CD4-positive, alpha-beta T cell treated with Interleukin-4 for 1 hour (primary cell): ENCODE results near the gene FASTKD2.

ENCODE experiments used
- DNase-seq, 2 donors: peaks; one replicate each; pipeline ENCODE4 v3.0.0-alpha.2; 2020 to 2022

FASTKD2 gene

DNA sequence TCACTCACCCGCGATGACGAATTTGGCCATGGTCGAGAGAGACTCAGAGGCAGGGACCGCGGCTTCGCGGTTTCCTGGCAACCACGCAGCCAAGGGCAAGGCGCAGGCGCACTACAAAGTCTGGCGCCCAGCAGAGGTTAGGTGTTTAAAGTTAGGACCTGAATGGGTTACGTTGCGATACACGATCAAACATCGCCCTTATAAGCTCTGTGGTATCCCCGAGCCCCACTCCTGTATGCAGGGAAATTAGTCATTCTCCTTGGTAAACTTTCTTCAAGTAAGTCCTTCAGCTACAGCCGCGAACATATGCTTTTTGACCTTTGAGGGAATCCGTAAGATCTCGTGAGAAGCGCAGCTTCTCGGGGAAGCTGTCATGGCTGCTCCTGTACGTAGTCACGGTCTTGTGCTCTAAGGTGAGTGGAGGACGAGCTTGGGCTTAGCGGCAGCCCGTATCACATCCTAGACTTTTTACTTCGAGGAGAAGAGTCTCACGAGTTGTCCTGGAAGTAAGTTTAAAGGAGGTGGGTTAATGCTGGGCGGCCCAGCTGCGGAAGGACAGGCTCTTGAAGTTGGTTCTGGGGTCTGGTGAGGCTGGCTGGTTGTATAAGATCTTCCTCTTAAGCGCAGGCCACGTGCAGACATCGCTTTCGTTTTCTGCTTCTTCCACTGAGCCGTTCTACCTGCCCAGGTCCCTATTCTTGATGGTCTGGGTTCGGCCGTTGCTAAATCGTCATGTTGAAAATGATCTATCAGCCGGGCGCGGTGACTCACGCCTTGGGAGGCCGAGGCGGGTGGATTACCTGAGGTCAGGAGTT, at the start of gene FASTKD2, which contains the start of gene MDH1B:
Gene FASTKD2 (plus strand): TSS at position 365 of the 815 bp plus-strand sequence. CDS start 1,088 bp downstream, outside the sequence.
Gene MDH1B (minus strand): TSS at position 87 of the 815 bp plus-strand sequence. CDS start 57 bp downstream, at position 30.
- DNase-seq = peak; percentile 89 to 93

DNA sequence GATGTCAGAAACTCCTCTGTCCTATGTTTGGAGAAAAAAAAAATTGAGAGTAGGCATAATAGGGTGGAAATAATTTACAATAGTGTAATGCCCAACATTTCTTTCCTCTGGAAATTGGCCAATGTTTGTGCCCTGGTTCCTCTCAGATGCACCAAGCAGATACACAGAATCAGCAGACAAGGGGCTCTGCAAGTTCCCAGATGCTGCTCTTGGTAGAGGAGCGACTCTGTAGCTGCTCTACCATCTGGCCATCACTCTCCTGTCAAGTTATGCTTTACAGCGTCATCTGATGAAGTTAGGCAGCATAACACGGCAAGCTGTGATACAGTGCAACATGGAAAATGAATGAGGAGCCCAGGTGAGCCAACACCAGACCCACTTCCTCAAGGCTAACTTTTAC, 48.8 kb upstream of the FASTKD2 start:
- no peak for DNase-seq

DNA sequence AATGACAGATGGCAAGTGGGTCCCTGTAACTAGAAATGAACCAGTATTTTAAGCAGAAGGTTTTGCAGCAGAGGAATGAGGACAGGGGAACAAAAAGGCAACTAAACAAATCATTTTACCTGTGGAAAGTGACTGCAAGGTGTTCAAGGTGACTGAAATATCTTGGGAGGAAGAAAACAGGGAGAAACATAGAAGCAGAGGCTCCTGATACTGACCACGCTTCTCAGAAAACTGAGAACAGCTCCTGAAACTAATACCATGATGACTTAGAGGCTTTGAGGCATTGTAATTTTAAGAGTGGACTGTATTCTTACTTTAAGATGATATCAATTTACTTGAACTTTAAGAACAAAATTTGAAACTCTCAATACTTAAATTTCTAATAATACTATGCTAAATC, 47.1 kb upstream of the FASTKD2 start, which contains the start of gene DYTN:
Gene DYTN (minus strand): TSS at position 101 of the 400 bp plus-strand sequence. CDS start 117 bp downstream, outside the sequence.
- no peak for DNase-seq

DNA sequence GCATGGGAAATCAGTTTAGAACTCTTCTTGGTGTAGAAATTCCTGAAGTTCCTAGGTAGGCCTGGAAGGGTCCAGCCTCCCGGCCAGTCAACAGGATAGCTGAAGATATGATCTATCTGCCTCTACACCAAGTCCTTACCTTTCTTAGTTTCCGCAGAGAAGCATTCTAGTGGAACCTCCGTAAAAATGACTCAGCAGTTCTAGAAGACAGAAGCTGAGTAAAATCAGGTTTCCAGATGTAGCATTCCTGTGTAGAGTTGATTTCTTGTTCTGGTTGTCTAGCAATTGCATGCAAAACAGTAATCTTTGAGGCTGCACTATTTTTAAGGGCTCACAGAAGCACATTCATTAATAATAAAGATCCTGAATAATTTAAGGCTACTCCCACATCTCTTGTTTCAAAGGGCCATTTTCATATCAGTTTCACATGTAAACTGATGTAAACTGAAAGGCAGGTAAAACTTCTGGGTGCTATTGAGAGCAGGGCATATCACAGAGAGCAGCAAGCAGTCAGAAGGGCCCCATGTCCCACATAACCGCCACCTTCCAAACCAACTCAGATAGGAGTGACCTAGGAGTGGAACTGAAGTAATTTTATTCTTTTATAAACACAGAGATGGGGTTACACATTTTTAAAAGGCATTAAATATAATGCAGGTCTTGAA, 44.0 kb upstream of the FASTKD2 start:
- no peak for DNase-seq

DNA sequence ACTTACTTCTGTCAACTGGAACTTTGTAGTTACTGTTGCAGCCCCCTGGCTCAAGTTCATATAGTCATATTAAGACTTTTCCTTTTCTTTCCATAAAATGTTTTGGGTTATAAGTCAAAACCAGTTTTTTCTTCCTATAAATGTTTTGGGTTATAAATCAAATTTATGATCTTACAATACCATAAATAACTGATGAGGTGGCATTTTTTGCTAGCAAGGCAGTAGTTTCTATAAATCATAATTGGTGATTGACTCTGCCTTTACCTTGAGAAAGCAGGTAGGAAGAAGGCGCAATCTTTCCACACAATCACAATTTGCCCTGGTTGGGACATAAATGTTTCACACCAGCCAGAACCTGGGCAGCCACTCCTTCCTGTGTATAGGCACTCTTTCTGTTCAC, 42.1 kb upstream of the FASTKD2 start:
- no peak for DNase-seq

DNA sequence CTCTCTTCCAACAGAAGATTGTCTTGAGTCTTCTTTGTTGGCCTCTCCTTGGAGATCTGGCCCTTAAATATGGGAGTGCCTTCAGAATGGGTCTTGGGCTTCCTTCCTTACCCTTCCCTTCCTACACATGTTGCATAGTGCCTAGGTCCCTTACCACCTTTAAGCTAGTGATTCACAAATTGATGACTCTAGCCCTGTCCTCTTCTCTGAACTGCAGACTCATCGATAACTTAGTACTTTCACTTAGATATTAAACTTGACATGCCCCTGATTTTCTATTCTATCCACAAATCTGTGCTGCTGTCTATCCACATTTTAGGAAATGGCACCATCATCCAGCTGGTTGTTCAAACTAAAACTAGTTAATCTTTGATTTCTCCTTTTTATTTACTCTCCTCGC, 38.1 kb upstream of the FASTKD2 start:
- no peak for DNase-seq

DNA sequence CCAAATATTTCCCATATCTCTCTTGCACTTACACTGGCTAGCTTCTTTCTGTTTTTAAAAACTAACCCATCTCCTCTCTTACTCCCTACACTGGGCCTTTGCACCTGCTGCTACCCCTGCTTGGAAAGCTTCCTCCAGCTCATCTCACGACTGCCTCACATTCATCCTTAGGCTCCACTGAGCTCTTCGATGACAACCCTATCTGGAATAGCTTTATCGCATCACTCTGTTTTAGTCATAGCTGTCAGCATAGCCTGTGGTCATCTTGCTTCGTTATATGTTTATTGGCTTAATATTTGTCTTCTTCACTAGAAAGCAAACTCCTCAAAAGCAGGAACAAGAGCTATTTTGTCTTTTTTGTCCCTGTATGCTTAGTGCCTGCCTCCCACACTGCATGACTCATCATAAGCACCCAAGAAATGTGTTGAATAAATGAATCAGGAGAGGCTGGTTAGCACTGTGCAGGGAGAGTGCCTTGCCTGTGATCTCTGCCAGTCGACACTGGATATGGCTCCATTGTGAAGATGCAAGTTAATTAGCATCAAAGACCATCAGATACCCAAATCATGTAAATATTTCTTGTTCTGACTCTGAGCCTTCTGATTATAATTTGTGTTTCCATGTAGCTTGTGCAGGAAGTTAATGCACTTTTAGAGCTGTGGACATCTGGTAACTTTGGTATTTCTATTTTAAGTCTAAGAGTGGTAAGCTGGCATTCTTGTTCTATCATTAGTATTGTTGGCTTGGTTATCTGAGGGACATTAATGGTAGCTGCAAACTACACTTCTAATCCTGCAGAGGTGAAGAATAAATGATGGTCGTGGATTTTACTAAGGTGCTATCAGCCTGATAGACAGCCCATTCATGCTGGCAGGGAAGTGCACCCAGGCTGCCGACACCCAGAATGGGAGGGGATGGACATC, 36.9 kb upstream of the FASTKD2 start:
- DNase-seq = no peak

DNA sequence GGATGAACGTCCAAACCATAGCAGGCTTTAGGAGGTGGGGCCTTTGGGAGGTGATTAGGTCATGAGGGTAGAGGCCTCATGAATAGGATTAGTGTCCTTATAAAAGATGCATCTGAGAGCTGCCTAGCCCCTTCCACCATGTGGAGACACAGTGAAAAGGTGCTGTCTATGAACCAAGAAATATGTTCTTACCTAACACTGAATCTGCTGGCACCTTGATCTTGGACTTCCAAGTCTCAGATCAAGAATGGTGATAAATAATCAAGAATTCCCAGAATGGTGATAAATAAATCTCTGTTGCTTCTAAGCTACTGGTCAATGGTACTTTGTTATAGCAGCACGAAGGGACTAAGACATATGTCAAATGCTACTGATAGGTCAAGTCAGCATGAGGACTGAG, 32.1 kb upstream of the FASTKD2 start:
- no peak for DNase-seq

DNA sequence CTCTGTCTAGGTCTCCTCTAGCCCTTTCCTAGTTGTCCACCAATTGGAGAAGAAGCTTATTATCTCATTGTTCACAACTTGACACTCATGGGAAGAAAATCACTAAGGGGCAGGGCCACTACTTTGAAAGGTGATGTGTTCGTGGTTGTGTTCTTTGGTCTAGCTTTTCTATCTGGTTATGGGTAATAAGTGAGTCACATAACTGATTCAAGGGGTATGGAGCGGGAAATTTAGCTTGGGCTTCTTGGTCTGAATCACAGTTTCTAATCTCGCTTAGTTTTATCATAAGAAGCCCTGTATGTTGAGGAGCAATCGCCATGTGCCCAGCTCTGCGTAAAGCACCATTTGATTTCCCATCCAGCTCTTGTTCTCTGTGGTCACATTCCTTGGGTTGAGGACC, 28.5 kb upstream of the FASTKD2 start:
- no peak for DNase-seq

DNA sequence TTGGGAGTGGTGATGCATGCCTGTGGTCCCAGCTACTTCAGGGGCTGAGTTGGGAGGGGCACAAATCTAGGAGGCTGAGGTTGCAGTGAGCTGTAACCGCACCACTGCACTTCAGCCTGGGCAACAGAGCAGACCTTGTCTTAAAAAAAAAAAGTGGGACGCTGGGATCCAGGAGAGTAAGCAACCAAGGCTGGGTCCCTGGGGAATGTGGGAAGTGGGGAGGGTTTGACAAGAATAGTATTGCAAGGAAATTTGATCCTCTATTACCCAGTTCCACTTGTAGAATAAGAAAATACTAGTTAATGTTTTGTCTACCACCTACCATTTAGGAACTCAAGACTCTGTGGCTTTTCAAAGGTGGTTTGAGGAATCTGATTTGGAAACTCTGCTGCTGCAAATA, 26.1 kb upstream of the FASTKD2 start:
- no peak for DNase-seq

DNA sequence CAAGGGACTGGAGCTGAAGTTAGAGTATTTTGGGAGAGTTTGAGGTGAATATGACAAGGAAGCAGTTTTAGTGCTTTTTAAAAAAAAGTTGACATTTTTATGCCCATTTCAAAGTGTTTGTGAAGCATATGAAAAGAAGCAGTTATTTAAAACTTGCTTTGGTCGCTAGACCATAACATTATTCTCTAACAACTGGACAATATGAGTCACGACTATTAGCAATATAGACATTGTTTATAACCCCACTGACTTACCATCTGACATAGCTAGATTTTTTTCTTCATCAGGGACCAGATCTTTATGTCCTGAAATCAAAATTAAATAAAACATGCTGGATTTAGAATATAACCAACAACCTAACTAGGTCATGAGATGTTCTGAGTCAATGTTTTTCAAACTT, 24.6 kb upstream of the FASTKD2 start:
- no peak for DNase-seq

DNA sequence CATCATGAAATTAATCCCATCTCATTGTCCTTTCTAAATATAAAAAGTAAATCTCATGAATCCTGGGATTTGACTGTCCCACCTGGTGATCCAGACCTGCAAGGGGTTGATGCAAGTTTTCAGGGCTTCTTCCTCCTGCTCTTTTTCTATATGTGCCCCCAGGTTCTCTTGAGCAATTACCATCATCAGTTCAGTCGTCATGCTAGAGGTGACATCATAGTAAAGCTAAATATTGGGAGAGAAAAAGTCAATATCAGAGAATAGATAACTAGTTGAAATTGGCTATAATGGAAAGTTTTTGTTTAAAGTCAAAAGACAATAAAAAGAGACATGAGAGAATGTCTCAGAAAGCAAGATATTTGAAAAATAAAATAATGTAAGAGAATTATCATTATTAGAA, 8.6 kb upstream of the FASTKD2 start:
- no peak for DNase-seq

DNA sequence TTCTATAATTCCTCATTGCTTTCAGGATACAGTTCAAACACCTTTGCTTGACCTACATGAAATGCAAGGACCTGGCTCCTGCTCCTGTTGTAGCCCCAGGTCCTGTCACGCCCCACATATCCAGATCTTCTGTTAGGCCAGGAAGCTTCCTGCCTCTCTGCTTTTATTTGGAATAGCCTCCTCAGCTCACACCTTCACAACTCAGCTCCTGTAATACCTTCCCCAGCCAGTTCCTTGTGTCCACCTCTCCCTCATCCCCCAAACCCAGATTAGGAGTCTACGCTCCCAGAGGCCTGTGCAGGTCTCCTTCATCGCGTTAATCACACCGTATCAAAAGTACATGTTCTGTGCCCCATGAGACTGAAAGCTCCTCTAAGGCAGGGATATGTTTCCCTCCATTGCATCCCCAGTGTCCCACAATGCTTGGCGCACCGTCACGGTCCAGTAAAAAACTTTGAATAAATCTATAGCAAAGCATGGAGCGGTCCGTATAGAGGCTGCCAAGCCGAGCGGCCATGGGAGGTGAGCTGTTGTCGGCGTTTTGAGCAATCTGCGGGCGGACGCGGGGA, 649 bp upstream of the FASTKD2 start:
- no peak for DNase-seq

DNA sequence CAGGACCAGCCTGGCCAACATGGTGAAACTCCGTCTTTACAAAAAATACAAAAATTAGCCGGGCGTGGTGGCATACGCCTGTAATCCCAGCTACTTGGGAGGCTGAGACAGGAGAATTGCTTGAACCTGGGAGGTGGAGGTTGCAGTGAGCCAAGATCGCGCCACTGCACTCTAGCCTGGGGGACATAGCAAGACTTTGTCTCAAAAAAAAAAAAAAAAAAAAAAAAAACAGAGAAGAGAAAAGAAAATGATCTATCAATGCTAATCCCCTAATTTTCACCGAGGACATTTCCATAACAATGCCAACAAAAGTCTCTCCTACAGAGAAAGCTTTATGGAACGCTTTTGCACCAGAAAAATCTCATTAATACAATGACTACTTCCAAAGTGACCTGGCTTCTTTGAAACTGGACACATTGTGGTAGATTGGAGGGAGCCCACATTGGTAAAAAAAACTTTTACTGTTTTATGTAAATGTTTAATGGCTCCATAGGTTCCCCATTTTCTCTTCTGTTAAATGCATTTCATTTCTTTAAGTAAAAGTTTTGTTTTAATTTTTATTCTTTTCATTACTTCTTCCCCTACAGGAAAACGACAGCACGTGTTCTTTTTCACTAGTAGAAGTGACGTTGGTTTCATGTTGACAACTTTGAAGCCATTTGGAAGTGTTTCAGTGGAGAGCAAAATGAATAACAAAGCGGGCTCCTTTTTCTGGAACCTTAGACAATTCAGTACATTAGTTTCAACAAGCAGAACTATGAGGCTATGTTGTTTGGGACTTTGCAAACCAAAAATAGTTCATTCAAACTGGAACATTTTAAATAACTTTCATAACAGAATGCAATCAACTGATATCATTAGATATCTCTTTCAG, 888 bp downstream of the FASTKD2 start:
- DNase-seq = no peak

DNA sequence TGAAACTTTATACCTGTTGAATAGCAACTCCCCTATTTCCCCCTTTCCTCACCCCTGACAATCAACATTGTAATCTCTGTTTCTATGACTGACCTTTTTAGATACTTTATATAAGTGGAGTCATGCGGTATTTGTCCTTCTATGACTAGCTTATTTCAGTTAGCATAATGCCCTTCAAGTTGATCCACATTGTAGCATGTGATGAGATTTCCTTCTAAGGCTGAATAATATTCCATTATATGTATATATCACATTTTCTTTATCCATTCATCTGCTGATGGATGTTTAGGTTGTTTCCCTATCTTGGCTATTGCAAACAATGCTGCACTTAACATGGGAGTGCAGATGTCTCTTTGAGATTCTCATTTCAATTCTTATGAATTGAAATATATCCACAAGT, 9.5 kb downstream of the FASTKD2 start:
- no peak for DNase-seq

DNA sequence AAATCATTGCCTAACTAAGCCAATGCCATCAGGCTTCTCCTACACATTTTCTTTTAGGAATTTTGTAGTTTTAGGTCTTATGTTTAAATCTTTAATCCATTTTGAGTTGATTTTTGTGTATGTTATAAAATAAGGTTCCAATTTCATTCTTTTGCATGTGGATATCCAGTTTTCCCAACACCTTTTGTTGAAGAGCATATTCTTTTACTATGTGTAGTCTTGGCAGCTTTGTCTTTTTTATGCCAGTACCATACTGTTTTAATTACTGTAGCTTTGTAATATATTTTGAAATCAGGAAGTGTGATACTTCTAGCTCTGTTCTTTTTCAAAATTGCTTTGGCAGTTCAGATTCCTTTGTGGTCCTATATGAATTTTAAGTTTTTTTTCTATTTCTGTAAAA, 11.0 kb downstream of the FASTKD2 start:
- DNase-seq = no peak

DNA sequence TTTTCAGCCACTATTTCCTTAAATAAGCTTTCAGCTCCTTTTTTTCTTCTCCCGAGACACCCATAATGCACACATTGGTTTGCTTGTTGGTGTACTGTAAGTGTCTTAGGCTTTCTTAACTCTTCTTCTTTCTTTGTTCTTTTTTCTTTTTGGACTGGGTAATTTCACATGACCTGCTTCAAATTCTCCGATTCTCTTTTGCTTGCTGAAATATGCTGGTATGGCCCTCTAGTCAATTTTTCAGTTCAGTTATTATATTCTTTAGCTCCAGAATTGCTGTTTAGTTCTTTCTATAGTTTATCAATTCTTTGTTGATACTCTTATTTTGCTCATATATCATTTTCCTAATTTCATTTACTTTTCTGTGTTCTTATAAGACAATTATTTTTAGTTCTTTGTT, 15.3 kb downstream of the FASTKD2 start:
- DNase-seq = no peak

DNA sequence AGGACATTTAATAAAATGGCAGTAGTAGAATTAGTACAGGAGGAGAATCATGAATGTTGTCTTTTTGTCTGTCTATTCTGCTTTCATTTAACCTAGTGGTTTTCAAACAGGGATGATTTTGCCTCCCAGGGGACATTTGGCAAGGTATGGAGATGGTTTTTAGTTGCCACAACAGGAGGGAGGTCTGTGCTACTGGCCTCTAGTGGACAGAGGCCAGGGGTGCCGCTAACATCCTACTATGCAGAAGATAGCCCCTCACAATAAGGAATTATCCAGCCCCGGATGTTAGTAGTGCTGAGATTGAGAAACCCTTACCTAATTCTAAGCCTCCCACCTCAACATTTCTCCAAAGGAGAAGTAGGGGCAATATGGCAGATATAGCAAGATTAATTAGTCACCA, 18.3 kb downstream of the FASTKD2 start:
- no peak for DNase-seq

DNA sequence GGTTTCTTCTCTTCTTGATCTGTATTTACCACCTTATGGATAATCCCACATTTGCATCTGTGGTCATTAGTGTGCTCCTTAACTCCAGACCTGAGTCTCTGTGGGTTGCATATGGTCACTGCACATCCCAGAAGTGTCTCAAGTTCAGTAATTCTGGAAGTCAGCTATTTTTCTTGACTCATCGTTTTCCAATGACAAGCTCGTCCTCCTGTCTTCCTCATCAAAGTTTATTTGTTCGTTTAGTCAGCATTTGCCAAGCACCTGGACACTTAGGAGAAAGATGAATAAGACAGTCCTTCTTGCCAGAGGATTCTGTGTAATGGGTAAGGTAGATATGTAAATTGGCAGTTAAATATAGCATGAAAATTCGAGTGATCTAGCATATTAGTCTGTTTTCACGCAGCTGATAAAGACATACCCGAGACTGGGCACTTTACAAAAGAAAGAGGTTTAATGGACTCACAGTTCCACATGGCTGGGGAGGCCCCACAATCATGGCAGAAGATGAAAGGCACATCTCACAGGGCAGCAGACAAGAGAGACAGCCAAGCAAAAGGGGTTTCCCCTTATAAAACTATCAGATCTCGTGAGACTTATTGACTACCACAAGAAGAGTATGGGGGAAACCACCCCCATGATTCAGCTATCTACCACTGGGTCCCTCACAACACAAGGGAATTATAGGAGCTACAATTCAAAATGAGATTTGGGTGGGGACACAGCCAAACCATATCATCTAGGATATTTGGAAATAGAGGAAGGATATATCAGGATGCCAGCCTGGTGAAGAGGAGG, 19.4 kb downstream of the FASTKD2 start:
- DNase-seq = no peak

DNA sequence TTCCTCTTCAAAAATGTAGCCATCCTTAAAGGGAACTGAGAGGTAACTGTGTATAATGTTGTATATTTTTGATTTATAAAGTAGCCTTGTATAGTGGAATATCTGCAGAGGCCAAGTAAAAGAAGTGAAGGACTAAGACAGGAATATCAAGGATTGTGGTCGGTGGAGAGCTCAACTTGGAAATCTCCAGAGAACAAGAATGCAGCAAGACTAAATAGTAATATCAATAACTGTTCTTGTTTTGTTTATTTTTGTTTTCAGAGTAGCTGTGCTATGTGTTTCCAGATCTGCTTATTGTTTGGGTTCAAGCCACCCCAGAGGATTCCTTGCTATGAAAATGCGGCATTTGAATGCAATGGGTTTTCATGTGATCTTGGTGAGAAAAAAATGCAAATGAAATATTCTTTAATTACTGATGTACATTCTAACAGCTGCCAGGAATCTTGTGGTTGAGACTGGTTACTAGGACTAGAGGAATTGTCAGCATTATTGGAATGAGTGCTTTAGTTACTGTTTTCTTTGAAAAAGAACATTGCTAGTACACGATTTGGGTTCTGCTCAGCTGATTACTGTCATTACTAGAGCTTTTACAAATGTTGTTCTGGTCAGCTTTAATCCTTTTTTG, 25.0 kb downstream of the FASTKD2 start:
- no peak for DNase-seq
